GM04504 (cell line): ENCODE measurements around the gene CFAP46.
"Not testable (repeated sequence)": the region's sequence is repeated elsewhere in the genome, so short reads cannot be mapped to it uniquely, and the experiment has no call there.

ENCODE experiments used
- DNase-seq: peaks from one replicate; pipeline ENCODE4 v3.0.0-alpha.2; 2012; ENCODE audit warnings: low read depth

CFAP46 gene

DNA sequence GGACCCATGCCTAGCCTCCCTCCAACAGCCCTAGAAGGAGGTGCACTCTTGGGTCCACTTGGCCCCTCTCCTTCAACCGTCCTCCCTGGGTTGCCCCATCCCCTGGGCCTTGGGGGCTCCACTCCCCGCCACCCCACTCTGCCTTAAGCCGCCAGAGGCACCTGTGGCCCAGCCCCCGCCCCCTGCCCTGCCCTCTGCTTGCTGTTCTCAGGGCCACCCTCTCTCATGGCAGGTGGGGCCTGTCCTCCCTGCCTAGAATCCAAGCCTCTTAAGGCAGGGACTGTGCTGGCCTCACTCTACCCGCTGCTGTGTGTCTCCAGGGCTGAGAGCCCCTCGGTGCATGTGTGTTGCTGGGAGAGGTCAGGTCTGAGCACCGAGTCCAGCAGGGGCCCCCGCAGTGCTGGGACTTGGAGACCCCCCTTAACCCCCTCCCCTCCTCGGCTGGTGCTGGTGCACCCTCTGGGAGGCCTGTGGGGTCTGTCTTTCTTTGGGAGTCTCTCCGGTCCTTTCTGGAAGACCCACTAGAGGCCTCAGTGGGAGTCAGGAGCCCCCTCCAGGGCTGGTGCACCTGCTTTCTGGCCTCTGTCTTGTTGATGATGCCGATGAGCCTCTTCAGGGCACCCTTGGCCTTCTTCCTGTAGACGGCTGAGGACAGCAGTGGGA lies 43.8 kb downstream of the CFAP46 start:
- DNase-seq = no peak

DNA sequence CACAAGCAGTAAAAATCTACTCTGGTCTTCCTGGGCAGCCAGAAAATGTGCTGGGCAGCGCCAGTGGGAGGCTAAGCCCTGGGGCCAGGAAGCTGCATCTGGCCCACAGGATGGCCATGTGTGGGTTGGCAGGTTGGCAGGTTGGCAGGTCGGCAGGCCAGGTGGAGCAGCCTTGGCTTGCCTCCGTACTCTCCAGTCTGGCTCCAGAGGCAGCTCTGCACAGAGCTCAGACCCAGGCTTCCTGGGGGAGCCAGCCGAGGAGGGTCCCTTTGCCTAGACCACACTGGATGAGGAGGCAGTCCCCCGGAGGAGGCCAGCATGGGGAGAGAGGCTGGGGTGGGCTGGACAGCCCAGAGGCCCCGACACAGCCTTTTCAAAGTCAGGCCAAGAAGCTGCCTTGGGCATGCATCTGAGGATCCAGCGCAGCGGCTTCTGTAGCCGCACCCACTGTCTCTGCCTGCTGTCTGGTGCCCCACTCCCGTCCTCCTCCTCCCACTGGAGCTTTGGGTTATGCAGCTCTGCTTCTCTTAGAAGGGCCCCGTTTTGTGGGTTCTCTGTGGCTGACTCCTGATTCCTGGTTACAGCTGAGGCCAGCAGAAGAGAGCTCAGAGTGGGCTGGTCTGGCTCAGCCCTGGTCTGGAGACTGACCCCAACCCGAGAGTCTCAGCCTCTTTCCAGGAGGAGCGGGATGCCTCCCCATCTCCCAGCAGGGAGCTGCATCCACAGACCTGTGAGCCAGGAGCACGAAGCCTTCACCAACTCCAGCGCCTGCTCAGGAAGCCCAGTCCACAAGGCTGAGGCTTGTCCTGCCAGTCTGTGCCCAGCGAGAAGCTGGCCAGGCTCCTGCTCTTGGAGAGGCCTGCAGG lies 44.6 kb downstream of the CFAP46 start:
- DNase-seq = no peak

DNA sequence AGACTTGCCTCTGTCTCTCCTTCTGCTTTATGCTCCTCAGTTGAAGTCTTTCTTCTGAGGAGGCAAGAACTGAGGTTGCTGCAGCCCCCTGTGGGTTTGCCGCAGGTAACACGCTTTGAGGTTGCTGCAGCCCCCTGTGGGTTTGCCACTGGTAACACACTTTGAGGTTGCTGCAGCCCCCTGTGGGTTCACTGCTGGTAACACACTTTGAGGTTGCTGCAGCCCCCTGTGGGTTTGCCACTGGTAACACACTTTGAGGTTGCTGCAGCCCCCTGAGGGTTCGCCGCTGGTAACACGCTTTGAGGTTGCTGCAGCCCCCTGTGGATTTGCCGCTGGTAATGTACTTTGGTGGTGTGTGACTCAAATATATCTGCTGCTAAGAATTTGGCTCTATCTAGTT lies 48.6 kb downstream of the CFAP46 start:
- not testable (repeated sequence) for DNase-seq

DNA sequence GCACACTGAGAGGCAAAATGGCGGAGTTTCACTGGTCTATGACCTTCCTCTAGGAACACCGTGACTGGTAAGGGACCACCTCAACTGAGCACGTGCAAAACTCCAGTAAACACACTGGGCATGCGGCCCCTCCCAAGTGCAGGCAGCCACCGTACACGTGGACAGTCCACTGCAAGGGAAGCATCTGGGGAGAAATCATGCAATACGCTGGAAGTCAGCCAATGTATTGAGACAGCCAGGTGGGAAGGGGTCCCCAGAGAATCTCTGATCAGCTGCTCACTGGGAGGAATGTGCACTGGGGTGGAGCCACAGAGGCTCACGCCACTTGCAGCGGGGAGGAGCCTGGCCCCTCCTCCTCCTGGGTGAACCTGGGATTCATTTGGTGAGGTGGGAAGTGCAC lies 49.3 kb downstream of the CFAP46 start:
- no peak for DNase-seq

DNA sequence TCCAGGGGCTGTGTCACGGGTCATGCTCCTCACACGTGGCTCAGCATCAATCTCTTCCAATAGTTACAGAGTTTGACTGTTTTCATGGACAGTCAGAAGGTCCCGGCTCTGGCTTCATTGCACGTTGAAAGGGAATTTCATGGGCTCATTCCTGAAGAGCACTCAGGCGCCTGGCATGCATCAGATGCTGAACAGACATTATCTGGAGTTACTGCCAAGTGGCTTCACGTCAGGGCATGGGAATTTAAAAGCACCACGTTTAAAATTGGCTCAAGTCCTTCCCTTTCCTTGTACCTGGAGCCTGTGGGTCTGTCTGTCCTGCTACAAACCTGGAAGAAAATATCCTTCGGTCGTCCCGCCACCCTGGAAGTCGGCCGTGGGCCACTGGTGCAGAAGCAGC lies 50.4 kb downstream of the CFAP46 start:
- DNase-seq = peak; percentile 18

DNA sequence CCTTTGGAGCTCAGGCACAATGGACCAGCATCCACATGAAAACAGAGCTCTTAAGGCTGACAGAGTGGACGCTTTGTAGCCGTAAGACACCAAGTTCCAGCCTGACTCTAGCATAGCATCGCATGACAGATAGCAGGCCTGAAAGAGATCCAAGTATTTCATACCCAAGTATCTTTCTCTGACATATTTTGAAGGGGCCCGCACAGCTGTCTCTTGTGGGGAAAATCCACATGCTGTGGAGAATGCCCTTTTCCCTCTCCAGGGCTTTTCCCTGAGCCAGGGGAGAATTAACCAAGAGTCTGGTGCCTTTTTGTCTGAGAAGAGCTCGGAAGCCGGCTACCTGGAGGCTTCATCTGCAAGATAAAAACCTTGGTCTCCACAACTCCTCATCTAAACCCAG lies 51.0 kb downstream of the CFAP46 start:
- no peak for DNase-seq

DNA sequence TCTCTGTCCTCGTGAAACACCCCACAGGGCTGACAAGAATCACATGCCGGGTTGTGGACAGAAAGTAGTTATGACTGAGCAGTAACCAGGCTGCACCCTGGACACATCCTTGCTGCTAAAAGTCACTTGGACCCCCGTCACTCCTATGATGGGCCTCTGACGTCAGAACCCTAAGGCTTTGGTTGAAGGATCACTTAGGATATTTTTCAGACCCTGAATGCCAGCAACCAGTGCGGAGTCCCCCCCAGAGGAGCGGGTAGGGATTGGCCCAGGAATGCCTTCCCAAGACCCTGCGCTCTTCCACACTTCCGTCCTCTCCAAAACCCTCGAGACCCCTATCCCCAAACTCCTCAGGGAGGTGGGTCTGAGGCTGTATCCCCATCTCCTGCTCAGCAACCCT lies 52.1 kb downstream of the CFAP46 start:
- DNase-seq = no peak

DNA sequence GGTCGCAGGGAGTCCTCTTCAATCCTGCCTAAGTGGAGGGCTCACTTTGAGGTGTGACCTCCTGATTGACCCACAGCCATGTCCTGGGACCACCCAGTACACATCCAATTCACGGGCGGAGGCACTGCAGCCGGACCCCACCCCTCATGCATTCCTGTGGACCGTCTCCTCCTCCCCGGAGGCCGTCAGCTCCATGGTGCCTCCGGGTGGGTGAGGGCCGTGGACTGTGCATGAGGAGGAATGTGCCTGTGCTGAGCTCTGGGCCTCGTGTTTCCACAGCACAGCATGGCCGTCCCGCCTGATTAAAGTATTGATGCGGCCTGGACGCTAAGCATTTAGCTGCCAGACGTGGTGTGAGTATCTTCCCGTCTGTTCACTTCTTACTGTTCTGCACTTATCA lies 52.8 kb downstream of the CFAP46 start:
- no peak for DNase-seq

DNA sequence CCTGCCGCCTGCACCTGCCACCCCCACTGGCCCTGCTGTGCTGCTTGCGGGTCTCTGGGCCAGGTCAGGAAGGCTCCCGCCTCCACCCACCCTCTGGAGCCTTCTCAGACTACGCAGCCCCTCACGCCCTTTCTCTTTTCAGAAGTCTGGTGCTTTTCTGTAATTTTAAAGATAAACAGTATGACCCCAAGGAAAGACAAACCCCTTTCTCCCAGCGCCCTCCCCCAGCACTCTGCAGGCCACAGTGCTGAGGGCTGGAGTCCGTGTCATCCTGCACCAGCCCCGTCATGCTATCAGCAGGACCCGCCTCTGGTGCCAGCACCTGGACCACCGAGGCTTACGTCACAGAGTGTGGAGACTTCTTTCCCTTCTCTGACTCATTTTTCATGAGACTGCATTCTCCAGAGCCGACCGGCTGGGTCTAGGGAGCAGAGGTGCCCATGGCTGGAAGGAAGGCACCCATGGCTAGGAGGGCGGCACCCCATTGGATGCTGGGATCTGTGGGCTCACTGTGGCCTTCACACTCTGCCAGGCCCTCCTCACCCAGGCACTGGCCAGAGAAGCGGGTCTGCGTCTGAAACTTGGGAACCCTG lies 53.4 kb downstream of the CFAP46 start:
- DNase-seq = no peak

DNA sequence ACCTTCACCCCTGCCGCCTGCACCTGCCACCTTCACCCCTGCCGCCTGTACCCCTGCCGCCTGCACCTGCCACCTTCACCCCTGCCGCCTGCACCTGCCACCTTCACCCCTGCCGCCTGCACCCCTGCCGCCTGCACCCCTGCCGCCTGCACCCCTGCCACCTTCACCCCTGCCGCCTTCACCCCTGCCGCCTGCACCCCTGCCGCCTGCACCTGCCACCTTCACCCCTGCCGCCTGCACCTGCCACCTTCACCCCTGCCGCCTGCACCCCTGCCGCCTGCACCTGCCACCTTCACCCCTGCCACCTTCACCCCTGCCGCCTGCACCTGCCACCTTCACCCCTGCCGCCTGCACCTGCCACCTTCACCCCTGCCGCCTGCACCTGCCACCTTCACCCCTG lies 53.9 kb downstream of the CFAP46 start:
- DNase-seq = not testable (repeated sequence)

DNA sequence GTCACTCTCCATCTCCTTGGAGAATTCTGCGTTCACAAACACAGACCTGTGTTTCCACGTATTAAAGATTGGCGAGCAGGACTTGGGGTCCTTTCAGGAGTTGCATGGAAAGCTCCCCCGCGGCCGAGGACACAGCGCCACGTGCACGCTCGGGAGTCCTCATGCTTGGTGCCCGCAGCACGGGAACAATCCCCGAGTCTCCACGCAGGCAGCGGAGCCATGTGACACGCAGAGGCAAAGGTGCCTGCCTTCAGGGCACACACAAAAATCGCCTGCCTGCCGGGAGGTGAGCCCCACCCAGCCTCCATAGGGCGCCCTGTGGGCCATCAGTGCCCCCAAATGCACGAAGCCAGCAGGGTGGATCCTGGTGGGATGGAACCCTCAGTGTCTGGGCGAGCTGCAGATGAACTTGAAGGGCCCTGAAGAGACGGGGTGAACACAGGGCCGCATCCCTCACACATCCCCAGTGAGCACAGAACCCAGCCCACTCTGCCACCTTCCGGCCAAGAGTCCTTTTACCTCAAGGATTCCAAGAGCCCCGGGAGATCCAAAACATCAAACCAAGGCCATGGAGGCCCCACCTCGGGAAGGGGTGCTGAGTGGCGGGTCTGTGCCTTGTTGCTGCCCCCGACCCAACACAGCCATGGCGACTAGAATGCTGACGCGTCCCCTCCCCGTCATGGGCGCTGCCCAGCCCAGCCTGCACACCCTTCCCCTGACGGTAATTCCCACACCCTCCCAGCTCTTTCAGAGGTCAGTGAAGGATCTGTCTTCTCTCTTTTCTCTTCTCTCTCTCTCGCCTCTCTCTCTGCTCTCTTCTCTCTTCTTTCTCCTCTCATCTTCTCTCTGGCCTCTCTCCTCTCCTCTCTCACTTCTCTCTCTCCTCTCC lies 55.9 kb downstream of the CFAP46 start:
- no peak for DNase-seq

DNA sequence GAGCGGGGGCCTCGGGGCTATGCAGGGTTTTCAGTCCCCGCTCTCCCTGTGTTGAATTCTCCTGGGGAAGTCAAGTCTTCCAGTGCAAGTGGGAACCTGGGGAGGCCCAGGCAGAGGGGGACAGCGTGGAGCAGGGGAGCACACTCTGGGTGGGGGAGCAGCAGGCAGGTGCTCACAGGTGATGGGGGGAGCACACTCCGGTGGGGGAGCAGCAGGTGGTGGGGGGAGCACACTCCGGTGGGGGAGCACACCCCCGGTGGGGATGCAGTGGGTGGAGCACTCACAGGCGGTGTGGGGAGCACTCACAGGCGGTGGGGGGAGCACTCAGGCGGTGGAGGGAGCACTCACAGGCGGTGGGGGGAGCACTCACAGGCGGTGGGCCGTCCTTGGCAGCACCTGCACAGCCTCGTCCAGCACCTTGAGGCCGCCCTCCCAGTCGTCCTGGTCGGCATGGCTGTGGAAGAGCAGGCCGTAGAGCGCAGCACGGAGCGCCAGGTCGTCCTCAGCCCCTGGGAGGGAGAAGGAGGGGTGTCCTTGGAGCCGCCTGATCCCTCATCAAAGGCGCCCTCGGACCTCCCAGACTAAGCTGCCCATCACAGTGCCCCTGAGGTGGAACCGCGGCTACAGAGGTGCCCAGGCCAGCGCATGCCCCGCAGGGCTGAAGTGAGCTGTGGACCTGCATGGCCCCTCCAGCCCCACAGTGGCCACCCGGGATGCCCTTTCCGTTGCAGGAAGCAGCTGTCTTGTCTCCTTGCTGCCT lies 56.7 kb downstream of the CFAP46 start:
- no peak for DNase-seq

DNA sequence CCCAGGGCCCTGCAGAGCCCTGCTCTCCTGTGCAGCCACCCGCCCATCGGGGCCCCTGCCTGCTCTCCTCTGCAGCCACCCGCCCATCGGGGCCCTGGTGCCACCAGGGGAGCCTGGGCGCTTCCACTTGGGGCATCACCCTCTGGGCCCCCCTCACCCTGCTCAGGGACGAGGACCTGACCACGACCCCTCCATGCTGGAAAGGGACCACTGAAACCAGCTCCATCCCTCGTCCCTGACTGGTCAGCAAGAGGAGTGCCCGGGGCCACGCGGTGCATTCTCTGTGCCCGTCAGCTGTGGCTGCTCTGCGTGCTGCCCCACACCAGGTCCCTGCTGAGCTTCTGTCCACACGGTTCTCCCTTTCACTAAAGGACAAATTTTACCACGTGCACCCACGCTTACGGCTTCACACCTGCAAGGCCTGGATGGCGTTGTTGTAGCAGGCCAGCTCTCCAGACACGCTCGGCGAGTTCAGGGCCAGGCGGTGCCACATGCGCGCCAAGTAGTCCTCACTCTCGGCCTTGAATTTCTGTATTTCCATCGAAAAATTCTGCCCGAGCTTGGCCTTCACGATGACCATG lies 57.6 kb downstream of the CFAP46 start:
- DNase-seq = no peak

DNA sequence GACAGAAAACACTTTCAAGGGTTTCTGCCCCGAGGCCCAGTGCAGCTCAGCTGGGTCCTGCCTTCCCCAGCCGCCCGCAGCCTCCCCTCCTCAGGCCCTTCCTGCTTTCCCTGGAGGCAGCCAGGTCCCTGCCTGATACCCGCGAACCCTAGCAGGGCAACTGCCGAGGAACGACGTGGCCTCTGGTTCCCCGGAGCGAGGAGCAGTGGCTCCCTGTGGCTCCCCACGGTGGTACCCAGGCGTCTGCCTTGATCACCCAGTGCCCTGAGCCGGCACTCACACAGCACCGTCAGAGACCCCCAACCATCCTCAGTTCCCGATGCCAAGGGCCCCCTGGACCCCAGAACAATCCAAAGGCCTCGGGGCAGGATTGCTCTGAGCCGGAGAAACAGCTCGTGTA lies 58.3 kb downstream of the CFAP46 start:
- DNase-seq = no peak

DNA sequence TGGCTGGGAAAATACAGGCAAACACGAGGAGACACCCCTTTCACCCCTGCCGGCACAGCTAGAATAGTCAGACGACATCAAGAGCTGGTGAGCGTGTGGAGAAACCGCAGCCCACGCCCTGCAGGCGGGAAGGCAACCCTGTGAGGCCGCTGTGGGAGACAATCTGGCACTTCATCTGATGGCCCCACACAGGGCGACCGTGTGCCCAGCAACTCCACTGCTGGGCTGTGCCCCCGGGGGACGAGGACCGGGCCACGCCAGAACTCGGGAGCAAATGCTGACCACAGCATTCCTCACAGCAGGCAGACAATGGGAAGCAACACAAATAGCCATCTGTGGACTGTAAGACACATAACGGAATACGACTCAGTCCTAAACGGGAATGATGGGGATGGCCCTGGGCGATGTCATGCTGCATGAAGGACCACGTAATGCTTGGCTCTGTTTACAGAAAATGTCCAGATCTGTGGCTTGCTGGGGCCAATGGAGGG lies 58.9 kb downstream of the CFAP46 start:
- no peak for DNase-seq

DNA sequence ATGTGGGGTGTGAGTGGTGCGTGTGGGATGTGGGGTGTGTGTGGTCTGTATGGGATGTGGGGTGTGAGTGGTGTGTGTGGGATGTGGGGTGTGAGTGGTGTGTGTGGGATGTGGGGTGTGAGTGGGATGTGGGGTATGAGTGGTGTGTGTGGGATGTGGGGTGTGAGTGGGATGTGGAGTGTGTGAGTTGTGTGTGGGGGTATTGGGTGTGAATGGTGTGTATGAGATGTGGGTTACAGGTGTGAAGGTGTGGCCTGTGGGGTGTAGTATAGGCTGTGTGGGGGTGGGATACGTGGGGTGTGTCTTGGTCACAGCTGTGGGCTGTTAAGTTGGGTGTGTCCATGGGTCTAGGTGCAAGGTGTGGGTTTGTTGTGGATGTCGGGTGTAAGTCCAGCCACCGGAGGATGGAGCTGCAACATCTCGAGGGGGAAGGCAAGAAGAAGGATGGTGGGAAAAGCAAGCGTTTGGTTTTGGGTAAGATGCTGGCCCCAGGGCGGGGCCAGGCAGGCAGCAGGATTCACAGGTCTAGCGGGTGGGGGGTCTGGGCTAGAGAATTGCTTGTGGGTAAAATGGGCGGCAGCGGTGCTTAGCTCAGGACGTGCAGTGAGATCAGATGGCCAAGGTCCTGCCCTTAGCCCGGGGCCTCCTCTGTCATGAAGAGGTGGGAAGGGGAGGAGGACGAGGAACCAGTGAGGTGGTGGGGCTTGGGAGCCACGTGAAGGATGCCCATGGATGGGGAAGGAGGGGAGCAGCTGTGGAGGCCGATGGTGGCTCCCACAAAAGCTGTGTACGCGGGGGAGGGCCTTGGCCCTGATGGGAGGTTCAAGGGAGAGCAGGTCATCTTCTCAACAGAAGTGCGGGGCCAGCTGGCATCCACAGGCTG lies 60.1 kb downstream of the CFAP46 start:
- no peak for DNase-seq

DNA sequence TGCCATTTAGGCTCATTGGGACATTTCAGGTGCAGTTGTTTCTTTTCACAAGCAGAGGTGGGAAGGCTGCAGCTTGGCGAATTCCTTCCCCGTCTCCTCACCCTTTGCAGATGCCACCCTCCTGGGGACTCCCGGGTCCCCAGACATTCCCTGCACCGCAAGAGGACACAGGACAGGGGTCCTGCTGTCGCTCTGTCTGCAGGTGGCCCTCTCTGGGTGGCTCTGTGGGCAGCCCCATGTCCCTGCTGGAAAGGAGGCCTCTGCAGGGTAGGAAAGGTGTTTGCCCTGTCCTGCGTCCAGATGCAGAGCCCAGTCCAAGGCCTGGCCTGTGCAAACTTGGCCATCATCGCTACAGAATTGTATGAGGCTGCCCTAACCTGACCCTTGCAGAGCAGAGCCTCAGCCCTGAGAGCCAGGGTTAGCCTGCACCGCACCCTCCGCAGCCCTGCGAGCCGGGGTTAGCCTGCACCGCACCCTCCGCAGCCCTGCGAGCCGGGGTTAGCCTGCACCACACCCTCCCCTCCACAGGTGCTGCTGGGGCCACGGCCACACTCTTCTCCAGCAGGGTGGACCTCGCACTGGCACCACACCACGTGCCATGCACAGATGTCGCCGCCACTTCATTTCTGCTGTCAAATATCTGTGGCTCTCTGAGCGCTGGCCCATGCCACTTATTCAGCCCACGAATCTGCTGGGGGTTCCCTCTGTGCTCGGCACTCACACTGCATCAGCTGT lies 61.0 kb downstream of the CFAP46 start:
- DNase-seq = no peak

DNA sequence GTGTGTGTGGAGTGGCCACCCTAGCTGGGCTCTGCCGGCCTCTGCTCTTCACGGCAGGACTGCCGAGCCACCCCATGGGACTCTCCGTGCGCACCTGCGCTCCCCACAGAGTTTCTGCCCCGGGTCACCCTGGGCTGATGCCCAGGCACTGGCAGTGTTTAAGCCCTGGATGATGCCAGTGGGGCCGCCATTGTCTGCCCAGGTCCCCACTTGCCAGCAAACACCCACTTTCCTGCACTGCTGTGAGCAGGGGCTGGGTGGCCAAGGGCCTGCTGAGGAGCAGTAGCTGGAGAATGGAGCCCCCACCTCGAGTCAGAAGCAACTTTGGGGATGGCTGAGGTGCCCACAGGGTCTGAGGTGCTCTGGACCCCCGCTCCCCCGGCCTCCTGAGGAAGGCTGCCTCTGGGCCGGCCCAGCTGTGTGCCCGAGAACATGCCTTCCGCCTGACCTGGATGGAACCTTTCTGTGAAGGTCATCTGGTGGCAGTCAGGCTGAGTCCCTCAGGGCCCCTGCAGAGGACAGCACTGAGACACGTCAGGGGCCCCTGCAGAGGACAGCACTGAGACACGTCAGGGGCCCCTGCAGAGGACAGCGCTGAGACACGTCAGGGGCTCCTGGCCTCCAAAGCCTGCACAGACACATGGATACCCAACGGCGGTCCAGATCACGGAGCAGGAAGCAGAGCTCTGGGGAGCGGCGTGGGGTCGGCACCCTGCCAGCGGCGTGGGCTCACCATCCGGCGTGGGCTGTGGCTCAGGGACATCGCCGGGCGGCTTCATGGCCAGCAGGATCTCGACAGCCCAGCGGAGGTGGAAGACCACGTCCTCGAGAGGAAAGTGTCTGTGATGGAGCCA lies 62.0 kb downstream of the CFAP46 start:
- DNase-seq = no peak
